NCI-H82 treated with DMSO at 0.1 percent for 48 hours (cell line): ENCODE results near the gene ANKRD29.

Source experiments
- DNase-seq: peaks from one replicate; lab custom pipeline; 2025; ENCODE audit not compliant: unreplicated experiment; lab: John Stamatoyannopoulos, UW

The ANKRD29 gene

DNA sequence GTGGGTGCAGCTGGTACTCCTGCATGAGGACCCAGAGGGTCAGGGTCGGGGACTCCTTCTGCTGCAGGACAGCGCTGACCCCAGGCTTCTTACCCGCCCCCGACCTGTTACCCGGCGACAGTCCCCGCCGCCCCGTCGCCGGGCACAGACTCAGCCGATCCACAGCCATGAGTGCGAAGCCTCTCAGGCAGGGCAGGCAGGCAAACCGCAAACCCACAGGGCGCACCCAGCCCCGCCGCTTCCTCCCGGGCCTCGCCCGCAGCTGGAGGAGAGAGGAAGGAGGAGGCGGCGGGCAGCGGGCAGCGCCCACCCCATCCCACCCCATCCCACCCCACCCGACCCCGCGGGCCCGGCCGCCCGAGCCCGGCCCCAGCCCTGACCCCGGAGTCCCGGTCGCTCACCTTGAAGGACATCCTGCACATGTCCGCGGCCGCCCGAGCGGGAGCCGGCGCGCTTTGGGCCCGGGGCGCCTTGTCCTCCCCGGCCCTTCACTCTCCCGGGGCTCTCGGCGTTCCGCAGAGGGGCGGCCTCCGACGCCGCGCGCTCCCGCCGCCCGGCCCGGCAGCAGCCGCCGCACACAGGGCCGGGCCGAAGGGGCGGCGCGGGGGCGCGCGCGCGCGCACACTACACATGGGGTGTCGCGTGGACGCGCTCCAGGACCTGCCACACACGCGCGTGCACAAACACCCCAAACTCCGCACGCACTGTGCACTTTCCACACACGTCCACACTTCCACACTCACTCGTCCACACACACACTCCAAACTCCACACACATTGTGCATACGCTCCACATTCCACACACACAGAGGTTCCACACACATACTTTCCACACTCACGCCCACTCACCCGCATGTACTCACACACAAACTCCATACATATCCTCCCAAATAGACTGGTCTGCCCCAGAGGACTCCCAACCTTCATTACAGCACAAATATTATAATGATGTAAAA lies at the start of gene ANKRD29:
TSS of gene ANKRD29 (minus strand) at position 603 of the 955 bp plus-strand sequence. CDS start at position 422, 181 bp downstream.
- DNase-seq, result no peak

DNA sequence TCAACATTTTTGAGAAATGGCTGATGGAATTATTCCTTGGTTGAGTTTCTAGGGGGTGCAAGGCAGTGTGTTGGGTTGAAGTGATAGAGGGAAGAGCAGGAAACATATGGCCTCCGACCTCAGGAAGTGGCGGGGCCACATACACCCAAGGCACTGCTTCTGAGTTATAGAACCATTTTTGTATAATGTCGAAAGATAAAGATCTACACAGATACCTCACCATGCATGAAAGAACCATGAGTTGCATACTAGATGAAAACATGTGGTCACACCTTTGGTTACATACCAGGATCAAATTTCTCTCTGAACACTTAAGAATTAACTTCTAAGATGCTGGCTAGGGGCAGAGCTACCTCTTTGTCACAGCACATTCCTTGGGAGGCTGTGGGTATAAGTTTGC lies 49.7 kb upstream of the ANKRD29 start:
- DNase-seq, result no peak

DNA sequence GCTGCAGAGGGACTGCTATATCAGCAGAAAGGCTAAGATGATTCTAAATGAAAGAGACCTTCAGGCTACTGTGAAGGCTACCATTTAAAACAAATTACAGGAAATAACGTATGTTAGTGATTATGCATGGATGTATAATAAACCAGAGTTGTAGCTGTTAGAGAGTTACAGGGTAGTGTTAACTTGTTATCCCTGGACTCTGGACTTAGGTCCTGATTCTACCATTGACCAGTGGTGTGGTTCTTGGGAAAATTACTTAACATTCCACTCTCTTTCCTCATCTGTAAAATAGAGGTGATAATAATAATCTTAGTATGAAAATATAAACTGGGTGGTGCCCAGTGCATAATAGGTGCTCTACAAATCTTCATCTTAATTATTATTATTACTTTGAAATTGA lies 48.7 kb upstream of the ANKRD29 start:
- DNase-seq, result no peak

DNA sequence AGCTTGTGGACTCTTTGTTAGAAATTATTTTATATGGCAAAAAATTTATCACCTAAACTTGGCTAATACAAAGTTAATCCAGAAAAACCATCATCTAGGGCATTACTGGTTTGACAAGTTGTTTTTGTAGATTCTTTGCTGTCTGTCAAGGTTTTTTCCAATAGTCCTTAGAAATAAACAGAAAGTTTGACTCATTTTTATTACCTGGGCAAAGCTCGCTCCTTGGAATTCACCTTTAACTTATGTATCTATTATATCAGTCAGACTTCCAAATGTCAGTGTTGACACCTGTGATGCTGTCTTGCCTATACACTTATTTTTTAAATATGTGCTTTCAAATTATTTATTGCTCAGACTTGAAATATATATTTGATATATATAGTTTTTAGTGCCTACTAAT lies 48.2 kb upstream of the ANKRD29 start:
- no peak for DNase-seq

DNA sequence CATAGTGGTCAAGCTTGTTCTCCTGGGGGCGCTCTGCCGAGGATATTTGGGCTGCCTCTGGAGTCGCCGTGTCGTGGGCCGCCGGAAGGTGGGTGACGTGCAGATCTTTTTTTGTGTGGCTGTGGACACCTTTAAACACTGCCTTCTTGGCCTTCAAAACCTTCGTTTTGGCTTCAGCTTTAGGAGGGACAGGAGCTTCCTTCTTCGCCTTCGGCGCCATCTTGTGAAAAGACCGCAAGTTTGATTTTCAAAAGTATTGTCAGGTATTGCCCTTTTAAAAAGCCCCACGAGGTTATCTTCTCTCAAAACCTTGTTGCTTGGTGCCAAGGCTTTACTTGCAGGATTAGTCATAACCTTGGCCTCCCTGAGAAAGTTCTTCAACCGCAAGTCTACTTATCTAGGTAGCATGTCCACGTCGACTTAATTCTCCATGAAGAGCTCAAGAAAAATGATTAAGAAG lies 47.4 kb upstream of the ANKRD29 start:
- DNase-seq, result no peak

DNA sequence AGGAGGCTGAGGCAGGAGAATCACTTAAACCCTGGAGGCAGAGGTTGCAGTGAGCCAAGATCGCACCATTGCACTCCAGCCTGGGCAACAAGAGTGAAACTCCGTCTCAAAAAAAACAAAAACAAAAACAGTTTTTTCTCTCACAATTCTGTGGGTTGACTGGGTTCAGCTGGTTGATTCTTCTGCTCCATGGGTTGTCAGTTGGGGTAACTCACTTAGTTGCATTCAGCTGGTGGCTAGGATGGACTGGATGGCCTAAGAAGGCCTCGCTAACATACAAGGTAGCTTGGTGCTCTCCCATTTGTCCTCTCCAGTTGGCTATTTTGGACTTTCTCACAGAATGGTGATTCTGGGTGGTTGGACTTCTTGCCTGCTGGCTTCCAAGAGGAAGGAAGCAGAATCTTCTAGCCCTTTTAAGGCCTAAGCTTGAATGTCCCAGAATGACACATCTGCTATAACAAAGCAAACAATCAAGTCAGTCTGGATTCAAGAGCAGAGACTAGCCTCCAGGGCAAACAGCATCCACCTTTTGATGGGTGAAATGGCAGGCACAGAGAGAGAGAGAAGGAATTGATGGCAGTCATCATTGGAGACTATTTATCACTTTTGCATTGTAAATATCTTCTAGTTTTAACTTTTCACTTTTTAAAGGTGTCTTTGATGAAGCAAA lies 44.4 kb upstream of the ANKRD29 start:
- DNase-seq, result no peak

DNA sequence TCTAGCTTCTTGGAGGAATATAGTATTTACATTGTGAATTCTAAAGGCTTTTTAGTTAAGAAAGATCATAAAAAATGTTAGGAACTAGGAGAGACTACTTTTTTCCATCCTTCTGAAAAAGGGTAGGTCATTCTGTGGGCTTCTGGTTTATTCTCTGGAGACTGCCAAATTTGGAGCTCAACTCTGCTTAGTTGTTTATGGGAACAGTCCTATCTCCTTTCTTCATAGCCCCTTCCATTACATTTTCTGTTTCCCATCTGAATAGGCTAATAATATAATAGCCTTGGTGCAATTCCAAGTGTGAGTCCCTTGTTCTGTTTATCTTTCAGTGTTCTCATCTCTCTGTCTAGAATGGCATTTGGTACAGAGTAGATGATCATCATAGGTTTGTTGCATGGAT lies 42.1 kb upstream of the ANKRD29 start:
- no peak for DNase-seq

- no peak for DNase-seq
Observed at GRCh38 chr18:23703987-23704384, 41.3 kb upstream of the ANKRD29 start.

GRCh38 chr18:23703057-23703986 lies 40.6 kb upstream of the ANKRD29 start:
- no peak for DNase-seq

DNA sequence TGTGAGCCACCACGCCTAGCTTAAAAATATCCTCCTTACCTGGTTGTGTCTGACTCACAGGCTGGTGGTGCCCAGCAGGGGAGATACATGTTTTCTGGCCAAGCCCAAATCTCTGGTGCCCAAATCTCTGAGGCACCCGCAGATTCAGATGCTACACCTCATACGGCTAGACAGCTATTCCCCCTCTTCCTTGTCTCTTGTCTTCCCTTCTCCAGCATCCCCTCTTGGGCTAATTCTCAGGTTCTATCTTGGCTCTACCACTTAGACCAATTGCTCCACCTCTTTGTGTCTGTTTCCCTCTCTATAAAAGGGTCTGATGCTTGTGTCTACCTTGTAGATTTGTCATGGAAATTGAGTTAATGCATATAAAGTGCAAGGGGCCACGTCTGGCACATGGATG lies 39.9 kb upstream of the ANKRD29 start:
- no peak for DNase-seq

- DNase-seq, result no peak
Observed at GRCh38 chr18:23701544-23702064, 38.9 kb upstream of the ANKRD29 start.

DNA sequence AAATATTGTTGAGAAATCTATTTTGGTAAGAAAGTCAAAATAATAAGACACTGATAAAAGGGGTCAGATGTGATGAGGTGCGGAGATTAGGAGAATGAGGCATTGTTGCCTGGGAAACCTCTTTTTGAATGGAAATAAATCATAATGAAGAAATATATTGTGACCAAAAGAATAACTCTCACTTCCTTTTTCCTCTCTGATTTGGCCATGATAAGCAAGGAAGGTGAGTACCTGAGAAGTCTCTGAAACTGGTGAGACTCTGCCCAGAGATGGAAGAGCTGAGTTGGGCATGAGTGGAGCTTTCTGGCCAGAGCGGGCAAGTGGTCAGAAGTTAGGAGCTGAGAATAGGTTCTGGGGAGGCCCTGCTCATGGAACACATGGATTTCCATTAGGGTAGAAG lies 38.3 kb upstream of the ANKRD29 start:
- DNase-seq, result no peak

DNA sequence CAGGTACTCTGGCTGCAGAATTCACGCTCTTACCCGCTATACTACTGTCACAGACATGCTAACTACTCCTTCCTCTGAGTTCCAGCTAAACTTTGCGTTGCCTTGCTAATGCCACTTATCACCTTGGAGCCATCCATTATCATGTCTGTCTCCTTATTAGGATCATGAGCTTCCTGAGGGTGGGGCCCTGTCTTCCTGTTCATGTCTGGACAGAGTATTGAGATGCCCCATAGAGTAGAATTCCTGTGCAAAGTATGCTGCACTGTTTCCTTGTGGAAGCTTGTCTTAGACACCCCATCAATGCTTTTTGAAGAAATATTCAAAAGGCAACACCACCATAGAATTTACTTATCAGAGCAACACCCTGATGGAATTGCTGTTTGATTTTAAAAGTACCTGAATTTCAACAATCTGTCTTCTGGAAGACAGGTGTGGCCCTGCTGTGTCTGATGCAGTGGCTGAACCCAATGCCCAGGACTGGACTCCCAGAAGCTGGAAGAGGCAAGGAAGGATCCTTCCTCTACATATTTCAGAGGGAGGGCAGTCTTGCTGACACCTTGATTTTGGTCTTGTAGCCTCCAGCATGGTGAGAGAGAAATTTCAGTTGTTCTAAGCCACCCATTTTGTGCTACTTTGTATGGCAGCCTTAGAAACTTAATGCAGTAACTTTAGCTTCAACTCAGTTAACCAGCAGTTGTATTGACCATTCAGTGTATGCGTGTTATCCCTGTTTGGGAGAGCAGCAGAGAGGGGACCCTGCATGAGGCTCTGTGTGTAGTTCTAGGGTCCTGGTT lies 32.1 kb upstream of the ANKRD29 start:
- no peak for DNase-seq

DNA sequence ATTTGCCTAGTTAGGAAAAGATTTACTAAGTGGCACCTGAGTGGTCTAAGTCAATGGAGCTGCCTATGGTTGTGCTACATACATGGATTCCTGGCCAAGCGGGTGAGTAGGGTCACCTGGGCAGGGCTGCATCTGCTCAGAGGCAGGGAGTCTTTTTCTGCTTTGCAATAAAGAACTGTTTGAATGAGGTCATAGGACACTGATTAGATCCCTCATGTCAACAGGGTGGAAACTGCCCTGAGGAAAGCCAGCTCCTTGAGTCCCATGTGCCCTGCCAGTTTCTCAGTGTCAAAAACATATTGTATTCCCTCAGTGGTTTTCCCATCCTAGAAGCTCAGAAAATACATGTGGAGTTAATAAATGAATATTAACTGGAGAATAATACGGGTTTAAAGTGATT lies 31.1 kb upstream of the ANKRD29 start:
- no peak for DNase-seq

DNA sequence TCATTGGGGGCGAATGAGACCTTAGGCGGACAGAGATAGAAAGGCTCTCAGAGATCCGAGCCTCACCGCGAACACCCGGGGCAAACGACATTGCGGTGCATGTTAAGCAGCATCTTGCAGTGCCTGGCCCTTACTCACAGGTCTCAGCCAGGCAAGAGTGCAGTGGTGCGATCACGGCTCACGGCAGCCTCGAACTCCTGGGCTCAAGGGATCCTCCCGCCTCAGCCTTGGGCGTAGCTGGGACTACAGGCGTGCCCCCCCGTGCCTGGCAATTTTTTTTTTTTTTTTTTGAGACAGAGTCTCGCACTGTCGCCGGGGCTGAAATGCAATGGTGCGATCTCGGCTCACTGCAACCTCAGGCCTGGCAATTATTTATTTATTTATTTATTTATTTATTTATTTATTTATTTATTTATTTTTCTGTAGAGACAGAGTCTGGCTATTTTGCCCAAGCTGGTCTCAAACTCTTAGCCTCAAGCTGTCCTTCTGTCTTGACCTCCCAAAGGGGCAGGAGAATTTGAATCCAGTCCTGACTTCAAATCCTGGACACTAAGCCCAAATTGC lies 27.9 kb upstream of the ANKRD29 start:
- no peak for DNase-seq

DNA sequence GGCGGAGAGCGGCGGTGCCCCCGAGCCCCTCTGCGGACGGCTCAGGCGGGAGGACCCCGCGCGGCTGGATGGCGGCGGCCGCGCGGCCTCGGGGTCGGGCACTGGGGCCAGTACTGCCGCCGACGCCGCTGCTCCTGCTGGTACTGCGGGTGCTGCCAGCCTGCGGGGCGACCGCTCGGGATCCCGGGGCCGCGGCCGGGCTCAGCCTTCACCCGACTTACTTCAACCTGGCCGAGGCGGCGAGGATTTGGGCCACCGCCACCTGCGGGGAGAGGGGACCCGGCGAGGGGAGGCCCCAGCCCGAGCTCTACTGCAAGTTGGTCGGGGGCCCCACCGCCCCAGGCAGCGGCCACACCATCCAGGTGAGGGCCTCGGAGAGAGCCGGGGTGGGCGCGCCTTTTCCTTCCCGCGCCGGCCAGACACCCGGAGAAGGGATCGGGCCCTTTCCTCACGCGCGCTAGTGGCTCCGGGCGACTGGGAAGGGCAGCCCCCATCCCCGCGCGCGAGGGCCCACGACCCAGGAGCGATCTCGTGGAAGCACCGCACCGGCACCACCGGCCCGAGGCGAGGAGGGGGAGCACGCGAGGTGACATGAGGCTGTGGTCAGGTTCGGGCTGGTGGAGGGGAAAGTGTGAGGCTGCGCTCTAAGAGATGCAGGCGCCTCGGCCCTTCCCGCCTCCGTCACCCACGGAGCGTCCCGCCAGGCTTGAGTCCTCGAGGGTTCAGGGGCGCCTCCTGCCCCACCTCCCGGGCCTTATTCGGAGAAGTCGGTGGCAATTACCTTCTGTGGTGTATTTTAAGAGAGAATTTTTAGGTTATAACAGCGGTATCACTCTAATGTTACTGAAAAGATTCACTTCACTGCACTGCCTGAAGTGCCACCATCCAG lies 27.1 kb upstream of the ANKRD29 start:
- DNase-seq, result no peak

GRCh38 chr18:23689031-23689615 lies 26.4 kb upstream of the ANKRD29 start, which contains the start of gene LAMA3:
TSS of gene LAMA3 (plus strand) at chr18:23689453. CDS start at chr18:23689684, 231 bp downstream.
- no peak for DNase-seq

GRCh38 chr18:23688528-23688927 lies 25.8 kb upstream of the ANKRD29 start:
- no peak for DNase-seq
